BE2C (cell line): ENCODE measurements around the gene CEP43.
A peak's percentile ranks its signal among the peaks of the same experiment; 100 is the strongest.

Experiments used
- DNase-seq: peaks from one replicate; pipeline ENCODE4 v3.0.0-alpha.2; 2020
- H3K27me3 ChIP-seq: fragments of 250-450 bp; sonication (Bioruptor Pico); 2 replicates; pipeline ENCODE4 v1.5.1; 2020; ENCODE audit warnings: mild to moderate bottlenecking
- H3K36me3 ChIP-seq: fragments of 250-450 bp; sonication (Bioruptor Pico); 2 replicates; pipeline ENCODE4 v1.5.1; 2020; ENCODE audit warnings: mild to moderate bottlenecking
- H3K4me1 ChIP-seq: fragments of 250-450 bp; sonication (Bioruptor Pico); 2 replicates; pipeline ENCODE4 v1.5.1; 2020
- H3K4me3 ChIP-seq: 2 replicates; pipeline ENCODE4 v1.5.1; 2011; ENCODE audit warnings: low read depth, low read length
- H3K9me3 ChIP-seq: fragments of 250-450 bp; sonication (Bioruptor Pico); 2 replicates; pipeline ENCODE4 v1.5.1; 2020
- TF ChIP-seq, protein P1 (sequence below): IDR thresholded peaks from 2 replicates; pipeline ENCODE4 v1.5.1; 2012; ENCODE audit warnings: mild to moderate bottlenecking, low read depth, low read length

CEP43 gene

DNA sequence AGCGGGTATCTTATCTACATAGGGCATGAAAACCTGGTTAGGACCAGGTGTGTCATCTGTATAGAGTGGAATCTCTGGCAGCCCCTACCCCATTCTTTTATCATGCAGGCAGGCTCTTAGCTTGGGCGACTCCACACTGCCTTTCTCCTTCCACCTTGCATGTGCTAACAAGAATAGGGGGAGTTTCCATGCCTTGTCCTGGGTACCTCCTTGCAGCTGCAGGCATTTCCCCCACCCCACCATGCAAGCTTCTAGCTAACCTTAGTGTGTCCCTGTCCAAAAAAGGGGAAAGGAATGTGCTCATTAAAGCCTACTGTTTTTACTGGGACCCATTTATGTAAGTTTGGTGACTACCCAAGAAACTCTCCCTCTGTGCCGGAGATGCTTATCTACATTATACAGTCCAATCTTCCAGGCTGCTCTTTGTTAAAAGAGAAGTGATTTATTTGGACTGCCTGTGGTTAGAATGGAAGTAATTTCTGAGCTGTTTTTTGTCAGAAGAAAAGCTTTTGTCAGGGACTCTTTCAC, 10.5 kb upstream of the CEP43 start:
- H3K9me3 ChIP-seq: no peaks in the 10 kb centered on the region
- H3K27me3 ChIP-seq: no peaks in the 10 kb centered on the region
- no peaks in the 10 kb centered on the region; the same call in 1 of the 2 replicates for H3K4me1 ChIP-seq
- TF ChIP-seq, protein P1, sequence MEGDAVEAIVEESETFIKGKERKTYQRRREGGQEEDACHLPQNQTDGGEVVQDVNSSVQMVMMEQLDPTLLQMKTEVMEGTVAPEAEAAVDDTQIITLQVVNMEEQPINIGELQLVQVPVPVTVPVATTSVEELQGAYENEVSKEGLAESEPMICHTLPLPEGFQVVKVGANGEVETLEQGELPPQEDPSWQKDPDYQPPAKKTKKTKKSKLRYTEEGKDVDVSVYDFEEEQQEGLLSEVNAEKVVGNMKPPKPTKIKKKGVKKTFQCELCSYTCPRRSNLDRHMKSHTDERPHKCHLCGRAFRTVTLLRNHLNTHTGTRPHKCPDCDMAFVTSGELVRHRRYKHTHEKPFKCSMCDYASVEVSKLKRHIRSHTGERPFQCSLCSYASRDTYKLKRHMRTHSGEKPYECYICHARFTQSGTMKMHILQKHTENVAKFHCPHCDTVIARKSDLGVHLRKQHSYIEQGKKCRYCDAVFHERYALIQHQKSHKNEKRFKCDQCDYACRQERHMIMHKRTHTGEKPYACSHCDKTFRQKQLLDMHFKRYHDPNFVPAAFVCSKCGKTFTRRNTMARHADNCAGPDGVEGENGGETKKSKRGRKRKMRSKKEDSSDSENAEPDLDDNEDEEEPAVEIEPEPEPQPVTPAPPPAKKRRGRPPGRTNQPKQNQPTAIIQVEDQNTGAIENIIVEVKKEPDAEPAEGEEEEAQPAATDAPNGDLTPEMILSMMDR: no peak
- DNase-seq: no peak
- no peaks in the 10 kb centered on the region for H3K36me3 ChIP-seq
- H3K4me3 ChIP-seq: no peak overlapping the region

DNA sequence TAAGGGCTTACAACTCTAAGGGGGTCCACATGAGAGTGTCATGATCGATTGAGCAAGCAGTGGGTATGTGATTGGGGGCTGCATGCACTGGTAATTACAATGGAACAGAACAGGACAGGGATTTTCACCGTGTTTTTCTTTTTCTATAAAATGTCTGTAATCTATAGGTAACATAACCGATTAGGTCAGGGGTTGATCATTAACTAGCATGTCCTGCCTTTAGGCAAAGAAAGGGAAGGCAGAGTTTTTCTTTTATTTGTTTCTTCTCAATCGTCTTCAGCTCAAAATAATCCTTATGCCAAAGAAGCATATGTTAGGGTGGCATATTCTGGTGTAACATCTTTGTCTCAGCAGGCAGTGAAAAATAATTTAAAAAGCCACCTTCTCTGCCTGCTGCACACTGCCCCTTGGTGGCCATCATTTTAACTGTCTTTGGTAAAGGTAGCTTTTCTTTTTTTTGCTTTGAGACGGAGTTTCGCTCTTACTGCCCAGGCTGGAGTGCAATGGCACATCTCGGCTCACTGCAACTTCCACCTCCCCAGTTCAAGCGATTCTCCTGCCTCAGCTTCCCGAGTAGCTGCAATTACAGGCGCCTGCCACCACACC, 9.7 kb upstream of the CEP43 start:
- peak; percentile 27 for DNase-seq
- no peaks in the 10 kb centered on the region for H3K27me3 ChIP-seq
- H3K9me3 ChIP-seq: no peaks in the 10 kb centered on the region
- no peak overlapping the region for H3K4me3 ChIP-seq
- TF ChIP-seq, protein P1: peak; percentile 58
- H3K36me3 ChIP-seq: no peaks in the 10 kb centered on the region
- H3K4me1 ChIP-seq: no peaks in the 10 kb centered on the region; the same call in 1 of the 2 replicates

DNA sequence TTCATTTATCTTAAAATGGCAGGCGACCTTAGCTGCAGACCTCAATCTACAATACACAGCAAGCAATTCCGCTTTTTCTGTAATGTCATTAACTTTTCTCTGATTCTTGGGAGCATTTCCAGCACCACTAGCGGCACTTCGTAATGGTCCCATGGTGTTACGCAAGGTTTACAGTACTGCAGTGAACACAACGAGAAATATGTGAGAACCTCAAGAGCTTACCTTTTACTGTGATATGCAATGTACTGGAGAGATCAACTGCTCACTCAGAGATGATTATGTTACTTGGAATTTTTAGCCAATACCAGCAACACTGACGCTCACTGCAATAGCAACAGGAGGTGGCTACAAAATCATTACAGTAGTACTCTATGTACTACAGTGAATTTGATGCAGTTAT, 2.8 kb upstream of the CEP43 start:
- H3K36me3 ChIP-seq: no peaks in the 10 kb centered on the region; the same call in 1 of the 2 replicates

DNA sequence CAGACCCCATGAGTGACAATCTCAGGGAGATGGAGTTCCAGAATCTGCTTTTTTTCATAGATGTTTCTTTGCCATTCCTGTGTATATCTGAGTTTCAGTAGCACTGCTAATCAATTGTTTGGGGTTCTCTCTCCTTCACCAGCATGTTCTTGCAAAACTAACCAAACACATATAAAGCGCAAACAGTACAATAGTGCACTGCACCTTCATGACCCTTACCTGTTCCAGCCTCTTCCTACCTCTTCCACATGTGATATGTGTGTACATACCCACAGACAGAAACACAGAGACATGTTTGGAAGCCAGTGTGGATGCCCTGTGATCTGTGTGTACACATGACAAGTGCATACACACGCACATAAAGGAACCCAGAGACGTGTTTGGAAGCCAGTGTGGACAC, 1.8 kb upstream of the CEP43 start:
- no peaks in the 10 kb centered on the region for H3K9me3 ChIP-seq
- no peak for DNase-seq
- TF ChIP-seq, protein P1: no peak
- H3K36me3 ChIP-seq: no peaks in the 10 kb centered on the region; the same call in 1 of the 2 replicates
- H3K4me1 ChIP-seq: no peaks in the 10 kb centered on the region
- H3K27me3 ChIP-seq: no peaks in the 10 kb centered on the region
- H3K4me3 ChIP-seq: peak overlapping the region; percentile 91

More for the DNA sequence above, 2.8 kb upstream of the CEP43 start:
- Histone ChIP-seq H3K4me1 (no peaks in the 10 kb centered on the region), H3K9me3 (no peaks in the 10 kb centered on the region), H3K27me3 (no peaks in the 10 kb centered on the region), H3K4me3 (no peak overlapping the region)
- no peak for DNase-seq
- TF ChIP-seq, protein P1: no peak

DNA sequence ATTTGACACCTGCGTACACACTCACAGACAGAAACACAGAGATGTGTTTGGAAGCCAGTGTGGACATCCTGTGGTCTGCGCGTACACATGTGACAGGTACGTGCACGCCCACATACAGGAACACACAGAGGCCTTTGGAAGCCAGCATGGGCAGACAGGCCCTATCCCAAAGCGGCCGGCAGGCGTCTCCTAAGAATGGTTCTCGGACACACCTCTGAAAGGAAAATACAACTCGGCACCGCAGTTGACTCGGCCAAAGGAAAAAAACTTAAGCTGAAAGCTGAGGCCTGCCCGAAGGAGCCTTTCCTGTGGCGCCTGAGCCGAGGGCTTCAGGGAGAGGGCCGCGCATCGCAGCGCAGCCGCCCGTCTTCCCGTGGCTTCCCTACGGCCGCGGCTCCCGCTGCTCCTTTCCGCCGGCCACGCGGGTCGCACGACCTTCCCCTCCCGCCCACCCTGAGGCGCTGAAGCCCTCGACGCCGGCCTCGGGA, 1.4 kb upstream of the CEP43 start:
- Histone ChIP-seq H3K9me3 (no peaks in the 10 kb centered on the region), H3K36me3 (no peaks in the 10 kb centered on the region; the same call in 1 of the 2 replicates), H3K4me1 (no peaks in the 10 kb centered on the region), H3K4me3 (peak overlapping the region; percentile 91), H3K27me3 (no peaks in the 10 kb centered on the region)
- TF ChIP-seq, protein P1: peak; percentile 67
- DNase-seq: peak; percentile 77
